HepG2 (cell line): ENCODE results near the gene PDE8B. TPM values are rescaled to one million over a fixed set of nuclear protein-coding genes. Genes with fewer than 3 reads are reported as not detected.

ENCODE experiments used
- ATAC-seq: fragments of 200-7000 bp; cut with Tn5 transposase; 3 replicates; pipeline ENCODE4 v1.9.1; 2020; ENCODE audit warnings: mild to moderate bottlenecking, moderate library complexity
- BruUV-seq: library from RNA; stranded (reverse); fragments of 400-500 nt; replicated peaks from 2 replicates; lab custom pipeline; 2021; lab: Mats Ljungman, UMichigan
- CTCF ChIA-PET: fragments of 300-600 bp; formaldehyde crosslinking; extraction: SDS; loops from one replicate; lab custom pipeline; 2021; ENCODE audit warnings: low total read pairs, inconsistent platforms, low intra/inter-chr PET ratio; lab: Yijun Ruan, JAX
- POLR2A ChIA-PET: fragments of 350-600 bp; sonication (Branson Sonifier 250); formaldehyde crosslinking; loops from one replicate; lab custom pipeline; 2020; ENCODE audit warnings: antibody characterized with exemption, inconsistent platforms; lab: Yijun Ruan, JAX
- DNase-seq: peaks from one replicate; pipeline ENCODE4 v3.0.0-alpha.2; 2015; ENCODE audit warnings: low spot score
- FAIRE-seq: peaks from 3 replicates; lab custom pipeline; 2011; peaks lifted over from hg19 to GRCh38; lab: Jason Lieb, UNC
- H2AFZ ChIP-seq: one replicate; pipeline ENCODE4 v1.6.1; 2011; ENCODE audit warnings: low read length, inconsistent platforms
- H3K27ac ChIP-seq: fragments of 300-600 bp; 3 replicates; pipeline ENCODE4 v1.8.0; 2011; ENCODE audit warnings: mixed run types, mild to moderate bottlenecking, mixed read lengths, low read length, inconsistent platforms; ENCODE audit not compliant: insufficient read depth; ENCODE audit errors: extremely low read length
- H3K27me3 ChIP-seq, 2 experiments: fragments of 200-600 bp in 1 of 2; 2 replicates in 1 of 2; 3 replicates in 1 of 2; pipeline versions ENCODE4 v1.6.0 to v1.8.0; 2011; ENCODE audit warnings: low read length in 2 of 2, mild to moderate bottlenecking in 2 of 2, moderate library complexity in 2 of 2, inconsistent platforms in 1 of 2; ENCODE audit not compliant: insufficient read depth in 2 of 2, control insufficient read depth in 1 of 2
- H3K36me3 ChIP-seq, 2 experiments: fragments of 200-600 bp in 1 of 2; replicated peaks in 1 of 2; 2 replicates in 1 of 2; 3 replicates in 1 of 2; pipeline versions ENCODE4 v1.5.1 to v1.8.0; 2011; ENCODE audit warnings: low read length in 2 of 2, inconsistent platforms in 1 of 2; ENCODE audit not compliant: insufficient read depth in 2 of 2, control insufficient read depth in 1 of 2
- H3K4me1 ChIP-seq: 2 replicates; pipeline ENCODE4 v1.5.1; 2012; ENCODE audit warnings: low read length, inconsistent platforms; ENCODE audit not compliant: insufficient read depth
- H3K4me2 ChIP-seq: 2 replicates; pipeline ENCODE4 v1.6.0; 2011; ENCODE audit warnings: low read depth, low read length, inconsistent platforms
- H3K4me3 ChIP-seq, 3 experiments: fragments of 200-600 bp in 1 of 3; sonication (generic), shearing (Covaris generic) in 1 of 3; replicated peaks in 1 of 3; 2 replicates each; pipeline ENCODE4 v1.5.1; 2011 to 2016; ENCODE audit warnings: low read length in 3 of 3, inconsistent platforms in 2 of 3, low read depth in 2 of 3, mild to moderate bottlenecking in 2 of 3, control low read depth in 1 of 3, mixed read lengths in 1 of 3; ENCODE audit not compliant: insufficient read depth in 1 of 3
- H3K79me2 ChIP-seq: one replicate; pipeline ENCODE4 v1.6.1; 2011; ENCODE audit warnings: low read length, inconsistent platforms; ENCODE audit not compliant: insufficient read depth
- H3K9ac ChIP-seq: 2 replicates; pipeline ENCODE4 v1.6.0; 2011; ENCODE audit warnings: mild to moderate bottlenecking, low read depth, low read length, inconsistent platforms; ENCODE audit not compliant: insufficient read depth
- H3K9me3 ChIP-seq: 2 replicates; pipeline ENCODE4 v1.5.1; 2012; ENCODE audit warnings: mild to moderate bottlenecking, low read length
- H4K20me1 ChIP-seq: 2 replicates; pipeline ENCODE4 v1.6.0; 2011; ENCODE audit warnings: inconsistent platforms, mild to moderate bottlenecking, low read length, moderate library complexity; ENCODE audit not compliant: insufficient read depth
- BRD4 ChIP-seq: sonication (generic); formaldehyde crosslinking; IDR thresholded peaks from 2 replicates; pipeline ENCODE4 v1.4.0; 2020; ENCODE audit warnings: missing genetic modification reagents
- FLYWCH1 ChIP-seq: sonication (generic); formaldehyde crosslinking; IDR thresholded peaks from 2 replicates; pipeline ENCODE4 v1.8.1; 2023; ENCODE audit warnings: mild to moderate bottlenecking, missing genetic modification reagents
- FOXC1 ChIP-seq: sonication (generic); formaldehyde crosslinking; IDR thresholded peaks from 2 replicates; pipeline ENCODE4 v1.8.0; 2022; ENCODE audit warnings: mild to moderate bottlenecking, missing genetic modification reagents, borderline replicate concordance
- MTF2 ChIP-seq: sonication (generic); formaldehyde crosslinking; IDR thresholded peaks from 2 replicates; pipeline ENCODE4 v1.5.0; 2020; ENCODE audit warnings: missing genetic modification reagents, borderline replicate concordance
- SETDB1 ChIP-seq: sonication (generic); formaldehyde crosslinking; IDR thresholded peaks from 2 replicates; pipeline ENCODE4 v1.5.1; 2020; ENCODE audit warnings: missing genetic modification reagents, mild to moderate bottlenecking, borderline replicate concordance
- TRIM24 ChIP-seq: sonication (generic); formaldehyde crosslinking; IDR thresholded peaks from 2 replicates; pipeline ENCODE4 v1.8.0; 2022; ENCODE audit warnings: mild to moderate bottlenecking, missing genetic modification reagents
- YEATS4 ChIP-seq: sonication (generic); formaldehyde crosslinking; IDR thresholded peaks from 2 replicates; pipeline ENCODE4 v1.4.0; 2020; ENCODE audit warnings: missing genetic modification reagents, borderline replicate concordance
- ZMYM2 ChIP-seq: sonication (generic); formaldehyde crosslinking; IDR thresholded peaks from 2 replicates; pipeline ENCODE4 v1.8.0; 2022; ENCODE audit warnings: mild to moderate bottlenecking, missing genetic modification reagents
- ZNF577 ChIP-seq: sonication (generic); formaldehyde crosslinking; IDR thresholded peaks from 2 replicates; pipeline ENCODE4 v1.4.0; 2020; ENCODE audit warnings: mild to moderate bottlenecking, low read depth, missing genetic modification reagents, borderline replicate concordance
- ZNF691 ChIP-seq: sonication (generic); formaldehyde crosslinking; IDR thresholded peaks from 2 replicates; pipeline ENCODE4 v1.4.0; 2020; ENCODE audit warnings: missing genetic modification reagents, low read depth, mild to moderate bottlenecking, borderline replicate concordance
- ZSCAN31 ChIP-seq: sonication (generic); formaldehyde crosslinking; IDR thresholded peaks from 2 replicates; pipeline ENCODE4 v1.5.0; 2020; ENCODE audit warnings: low read depth, mild to moderate bottlenecking, missing genetic modification reagents
- WGBS: methylation state at CpG from one replicate; pipeline ENCODE4 v1.1.6; 2017; ENCODE audit warnings: low lambda C conversion rate; 5-methylcytosine and 5-hydroxymethylcytosine counted together
- in situ Hi-C: cut with HindIII; loops from 2 replicates; pipeline ENCODE4 v1.10.0; 2017; ENCODE audit warnings: low pct_unique_long_range_greater_than_20kb; ENCODE audit not compliant: extremely low pct_ligation_motif_present
- intact Hi-C: fragments of 100-400 bp; cut with micrococcal nuclease; formaldehyde crosslinking; loops from one replicate; pipeline ENCODE4 v1.10.0; 2022; ENCODE audit not compliant: unreplicated experiment
- polyA plus RNA-seq, 8 experiments: library from polyadenylated mRNA; depleted of rRNA in 3 of 8; stranded (reverse) in 7 of 8; unstranded in 1 of 8; fragments of >200 nt; fragmentation: Illumina TruSeq in 4 of 8; extraction: Trizol in 4 of 8; gene quantifications; 2 replicates each; pipeline versions ENCODE4 v1.2.1 to v1.2.3, GENCODE V29; 2011 to 2016; ENCODE audit warnings: low read depth in 4 of 8, missing spikeins in 1 of 8, mixed read lengths in 1 of 8; ENCODE audit not compliant: insufficient read depth in 1 of 8
- total RNA-seq, 5 experiments: library from RNA; depleted of rRNA; stranded (reverse); fragments of >200 nt; fragmentation: Illumina TruSeq; extraction: Trizol; gene quantifications; 2 replicates each; pipeline ENCODE4 v1.2.3, GENCODE V29; 2016; ENCODE audit warnings: low read depth in 1 of 5
- TF ChIP-seq, protein P1 (sequence below): sonication (generic); formaldehyde crosslinking; IDR thresholded peaks from 2 replicates; pipeline ENCODE4 v1.4.0; 2020; ENCODE audit warnings: missing genetic modification reagents, mild to moderate bottlenecking, borderline replicate concordance
- TF ChIP-seq, protein P2 (sequence below), 2 experiments: fragments of 450-650 bp in 1 of 2; sonication (generic) in 1 of 2; formaldehyde crosslinking; IDR thresholded peaks; 2 replicates each; pipeline versions ENCODE4 v1.5.0 to v1.8.0; 2020 to 2022; ENCODE audit warnings: mild to moderate bottlenecking in 1 of 2, missing genetic modification reagents in 1 of 2

The PDE8B gene
- total and polyA plus RNA-seq, 2 of the 13 experiments (the other 11 are each of a cell fraction or from before 2014, with no cell fraction given), result 0.07 TPM; not detected in 1

GRCh38 chr5:77359231-77359630 is 148.8 kb downstream of the PDE8B start:
- no peaks in the 10 kb centered on the region for H3K79me2 ChIP-seq
- WGBS, result 24% methylated on average over 6 of the region's 6 CpGs

More at GRCh38 chr5:77359231-77359630, 148.8 kb downstream of the PDE8B start:
- BruUV-seq, result no TSS peak
- no peak for TF ChIP-seq YEATS4 (CRISPR knock-in tag)
- TF ChIP-seq, protein P1, sequence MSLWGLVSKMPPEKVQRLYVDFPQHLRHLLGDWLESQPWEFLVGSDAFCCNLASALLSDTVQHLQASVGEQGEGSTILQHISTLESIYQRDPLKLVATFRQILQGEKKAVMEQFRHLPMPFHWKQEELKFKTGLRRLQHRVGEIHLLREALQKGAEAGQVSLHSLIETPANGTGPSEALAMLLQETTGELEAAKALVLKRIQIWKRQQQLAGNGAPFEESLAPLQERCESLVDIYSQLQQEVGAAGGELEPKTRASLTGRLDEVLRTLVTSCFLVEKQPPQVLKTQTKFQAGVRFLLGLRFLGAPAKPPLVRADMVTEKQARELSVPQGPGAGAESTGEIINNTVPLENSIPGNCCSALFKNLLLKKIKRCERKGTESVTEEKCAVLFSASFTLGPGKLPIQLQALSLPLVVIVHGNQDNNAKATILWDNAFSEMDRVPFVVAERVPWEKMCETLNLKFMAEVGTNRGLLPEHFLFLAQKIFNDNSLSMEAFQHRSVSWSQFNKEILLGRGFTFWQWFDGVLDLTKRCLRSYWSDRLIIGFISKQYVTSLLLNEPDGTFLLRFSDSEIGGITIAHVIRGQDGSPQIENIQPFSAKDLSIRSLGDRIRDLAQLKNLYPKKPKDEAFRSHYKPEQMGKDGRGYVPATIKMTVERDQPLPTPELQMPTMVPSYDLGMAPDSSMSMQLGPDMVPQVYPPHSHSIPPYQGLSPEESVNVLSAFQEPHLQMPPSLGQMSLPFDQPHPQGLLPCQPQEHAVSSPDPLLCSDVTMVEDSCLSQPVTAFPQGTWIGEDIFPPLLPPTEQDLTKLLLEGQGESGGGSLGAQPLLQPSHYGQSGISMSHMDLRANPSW (CRISPR knock-in tag), result no peak
- TF ChIP-seq FLYWCH1 (CRISPR knock-in tag), result no peak
- TF ChIP-seq, protein P2, sequence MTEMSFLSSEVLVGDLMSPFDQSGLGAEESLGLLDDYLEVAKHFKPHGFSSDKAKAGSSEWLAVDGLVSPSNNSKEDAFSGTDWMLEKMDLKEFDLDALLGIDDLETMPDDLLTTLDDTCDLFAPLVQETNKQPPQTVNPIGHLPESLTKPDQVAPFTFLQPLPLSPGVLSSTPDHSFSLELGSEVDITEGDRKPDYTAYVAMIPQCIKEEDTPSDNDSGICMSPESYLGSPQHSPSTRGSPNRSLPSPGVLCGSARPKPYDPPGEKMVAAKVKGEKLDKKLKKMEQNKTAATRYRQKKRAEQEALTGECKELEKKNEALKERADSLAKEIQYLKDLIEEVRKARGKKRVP (CRISPR knock-in tag; IDR thresholded peaks at IDR 0.05), result no peak
- TF ChIP-seq ZMYM2 (CRISPR knock-in tag), result no peak
- no peak for TF ChIP-seq ZNF691 (CRISPR knock-in tag)
- TF ChIP-seq SETDB1 (CRISPR knock-in tag), result no peak
- no peak for TF ChIP-seq FOXC1 (CRISPR knock-in tag)
- TF ChIP-seq ZNF577 (CRISPR knock-in tag), result no peak
- TF ChIP-seq MTF2, result no peak
- TF ChIP-seq ZSCAN31, result no peak
- TF ChIP-seq TRIM24 (CRISPR knock-in tag), result no peak
- TF ChIP-seq BRD4 (CRISPR knock-in tag), result no peak
- intact Hi-C loops (no loop called here), in situ Hi-C loops (no loop called here)
- no peak overlapping the region for H3K27ac ChIP-seq
- peaks cover 8% of the 10 kb centered on the region for H3K4me1 ChIP-seq
- H3K4me3 ChIP-seq, result no peak overlapping the region
- no peak for FAIRE-seq
- no peak for DNase-seq
- no peaks in the 10 kb centered on the region for H3K36me3 ChIP-seq
- no peaks in the 10 kb centered on the region; a peak in 1 of 5 replicates for H3K27me3 ChIP-seq
- CTCF ChIA-PET, result no interaction called here
- no peaks in the 10 kb centered on the region for H4K20me1 ChIP-seq
- ATAC-seq, result no peak
- no peak overlapping the region for H3K9ac ChIP-seq
- H3K9me3 ChIP-seq, result no peaks in the 10 kb centered on the region
- POLR2A ChIA-PET, result no interaction called here
- H3K4me2 ChIP-seq, result no peak overlapping the region; the same call in 1 of the 2 replicates
- no peak overlapping the region for H2AFZ ChIP-seq
